Cardiac septum (tissue), 1 donor: ENCODE measurements around the gene ERG. TPM values are rescaled to one million over a fixed set of nuclear protein-coding genes. Genes with fewer than 3 reads are reported as not detected.
A peak's percentile ranks its signal among the peaks of the same experiment; 100 is the strongest.

Experiments used
- DNase-seq: peaks from one replicate; pipeline ENCODE4 v3.0.0-alpha.2; 2020; ENCODE audit warnings: low spot score
- intact Hi-C: fragments of 100-400 bp; cut with DNase I; formaldehyde crosslinking; loops from one replicate; pipeline ENCODE4 v1.14.0; 2022
- total RNA-seq: library from RNA; stranded (reverse); fragmentation: NEBNext Ultra II Directional; extraction: Animal tissue kit (Norgen Biotek cat#: 25700); gene quantifications from one replicate; pipeline ENCODE4 v1.2.1, GENCODE V29; 2021
- donor health status: DM: no; HTN: no; CAD: no.

The ERG gene
- total RNA-seq, 1 donor from 2014 or later = 15.5 TPM

GRCh38 chr21:38443110-38443509, 55.2 kb downstream of the ERG start:
- intact Hi-C loops = no loop called here
- DNase-seq = no peak

GRCh38 chr21:38441153-38441552, 57.1 kb downstream of the ERG start:
- intact Hi-C loops = no loop called here
- DNase-seq = no peak

GRCh38 chr21:38440746-38441145, 57.5 kb downstream of the ERG start:
- DNase-seq = no peak
- intact Hi-C loops = no loop called here

- intact Hi-C loops = no loop called here
Observed at GRCh38 chr21:38439957-38440356, 58.3 kb downstream of the ERG start.

GRCh38 chr21:38439426-38439825, 58.9 kb downstream of the ERG start:
- DNase-seq = no peak
- intact Hi-C loops = no loop called here

More at GRCh38 chr21:38439957-38440356, 58.3 kb downstream of the ERG start:
- DNase-seq = no peak

GRCh38 chr21:38438462-38438893, 59.8 kb downstream of the ERG start:
- intact Hi-C loops = no loop called here
- DNase-seq = peak; percentile 84

GRCh38 chr21:38436341-38436740, 61.9 kb downstream of the ERG start:
- intact Hi-C loops = no loop called here
- no peak for DNase-seq

GRCh38 chr21:38434913-38435533, 63.3 kb downstream of the ERG start:
- intact Hi-C loops = no loop called here
- DNase-seq = no peak

- no peak for DNase-seq
- intact Hi-C loops = no loop called here
Observed at GRCh38 chr21:38433471-38433870, 64.8 kb downstream of the ERG start.

GRCh38 chr21:38430401-38430984, 67.8 kb downstream of the ERG start:
- intact Hi-C loops = no loop called here
- DNase-seq = no peak

- no peak for DNase-seq
- intact Hi-C loops = no loop called here
Observed at GRCh38 chr21:38429011-38429410, 69.3 kb downstream of the ERG start.

- DNase-seq = no peak
Observed at GRCh38 chr21:38428211-38428610, 70.1 kb downstream of the ERG start.

GRCh38 chr21:38424305-38425019, 73.8 kb downstream of the ERG start:
- intact Hi-C loops = no loop called here
- no peak for DNase-seq

More at GRCh38 chr21:38428211-38428610, 70.1 kb downstream of the ERG start:
- intact Hi-C loops = no loop called here

- DNase-seq = no peak
- intact Hi-C loops = no loop called here
Observed at GRCh38 chr21:38422082-38422481, 76.2 kb downstream of the ERG start.

GRCh38 chr21:38420140-38420539, 78.1 kb downstream of the ERG start:
- DNase-seq = no peak
- intact Hi-C loops = no loop called here

- DNase-seq = no peak
- intact Hi-C loops = no loop called here
Observed at GRCh38 chr21:38417726-38418125, 80.6 kb downstream of the ERG start.

- intact Hi-C loops = no loop called here
- DNase-seq = no peak
Observed at GRCh38 chr21:38416791-38417190, 81.5 kb downstream of the ERG start.

- intact Hi-C loops = no loop called here
Observed at GRCh38 chr21:38413958-38414548, 84.2 kb downstream of the ERG start.

GRCh38 chr21:38410466-38410865, 87.8 kb downstream of the ERG start:
- intact Hi-C loops = no loop called here
- DNase-seq = no peak

More at GRCh38 chr21:38413958-38414548, 84.2 kb downstream of the ERG start:
- DNase-seq = no peak

GRCh38 chr21:38409907-38410306, 88.4 kb downstream of the ERG start:
- no peak for DNase-seq
- intact Hi-C loops = no loop called here

- DNase-seq = no peak
- intact Hi-C loops = no loop called here
Observed at GRCh38 chr21:38404177-38404576, 94.1 kb downstream of the ERG start.
